ENCODE results near the gene GLIPR1L1. TPM values are rescaled to one million over a fixed set of nuclear protein-coding genes. Genes with fewer than 3 reads are reported as not detected.

The GLIPR1L1 gene
- polyA plus RNA-seq, 1 donor from 2014 or later: not detected

DNA sequence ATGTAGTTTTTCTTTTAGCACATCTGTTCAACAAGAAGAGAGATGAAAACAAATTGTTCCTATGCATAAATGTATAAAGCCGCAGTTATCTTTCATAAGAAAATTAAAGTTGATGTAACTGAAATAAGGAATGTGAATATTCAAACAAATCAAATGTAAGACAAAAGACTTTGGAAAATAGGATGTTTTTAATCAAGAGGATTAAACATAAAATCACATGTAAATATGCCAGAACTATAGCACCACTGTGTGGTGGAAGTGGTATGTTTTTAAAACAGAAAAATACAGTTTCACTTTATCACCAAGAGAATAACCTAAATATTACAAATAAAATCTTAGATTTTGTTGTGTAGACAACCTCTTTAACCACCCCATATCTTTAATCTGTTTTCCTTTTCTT, 44.7 kb upstream of the GLIPR1L1 start:
- no peak overlapping the region for H3K4me3 ChIP-seq (ENCODE audit: low read length)
- H3K4me2 ChIP-seq (ENCODE audit: low read length): no peak overlapping the region
- H2AFZ ChIP-seq (ENCODE audit: low read depth, low read length): no peak overlapping the region
- no peaks in the 10 kb centered on the region for H4K20me1 ChIP-seq (ENCODE audit: insufficient read depth)
- no peaks in the 10 kb centered on the region for H3K36me3 ChIP-seq (ENCODE audit: insufficient read depth, low read length)
- H3F3A ChIP-seq (ENCODE audit: insufficient read depth, low read length, poor library complexity, severe bottlenecking): no peaks in the 10 kb centered on the region
- no peaks in the 10 kb centered on the region for H3K79me2 ChIP-seq (replicated peaks; ENCODE audit: insufficient read depth, low read length)
- no peaks in the 10 kb centered on the region for H3K27me3 ChIP-seq (ENCODE audit: insufficient read depth, low read depth, low read length)
- TF ChIP-seq RAD21 (conservative IDR thresholded peaks at IDR 0.05) (peak; percentile 87), EP300 (conservative IDR thresholded peaks at IDR 0.05; ENCODE audit: poor library complexity, severe bottlenecking) (no peak), EZH2 (IDR thresholded peaks at IDR 0.05; ENCODE audit: borderline replicate concordance, insufficient read depth, low read length, poor library complexity, severe bottlenecking) (no peak), MXI1 (conservative IDR thresholded peaks at IDR 0.05; ENCODE audit: poor library complexity, severe bottlenecking) (no peak), TAF1 (IDR thresholded peaks at IDR 0.05; ENCODE audit: low read depth) (no peak), SMC3 (conservative IDR thresholded peaks at IDR 0.05; ENCODE audit: poor library complexity) (peak; percentile 89), POLR2AphosphoS5 (IDR thresholded peaks at IDR 0.05) (no peak)
- TF ChIP-seq, protein P1, sequence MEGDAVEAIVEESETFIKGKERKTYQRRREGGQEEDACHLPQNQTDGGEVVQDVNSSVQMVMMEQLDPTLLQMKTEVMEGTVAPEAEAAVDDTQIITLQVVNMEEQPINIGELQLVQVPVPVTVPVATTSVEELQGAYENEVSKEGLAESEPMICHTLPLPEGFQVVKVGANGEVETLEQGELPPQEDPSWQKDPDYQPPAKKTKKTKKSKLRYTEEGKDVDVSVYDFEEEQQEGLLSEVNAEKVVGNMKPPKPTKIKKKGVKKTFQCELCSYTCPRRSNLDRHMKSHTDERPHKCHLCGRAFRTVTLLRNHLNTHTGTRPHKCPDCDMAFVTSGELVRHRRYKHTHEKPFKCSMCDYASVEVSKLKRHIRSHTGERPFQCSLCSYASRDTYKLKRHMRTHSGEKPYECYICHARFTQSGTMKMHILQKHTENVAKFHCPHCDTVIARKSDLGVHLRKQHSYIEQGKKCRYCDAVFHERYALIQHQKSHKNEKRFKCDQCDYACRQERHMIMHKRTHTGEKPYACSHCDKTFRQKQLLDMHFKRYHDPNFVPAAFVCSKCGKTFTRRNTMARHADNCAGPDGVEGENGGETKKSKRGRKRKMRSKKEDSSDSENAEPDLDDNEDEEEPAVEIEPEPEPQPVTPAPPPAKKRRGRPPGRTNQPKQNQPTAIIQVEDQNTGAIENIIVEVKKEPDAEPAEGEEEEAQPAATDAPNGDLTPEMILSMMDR (IDR thresholded peaks at IDR 0.05; ENCODE audit: poor library complexity, severe bottlenecking): peak; percentile 72
- TF ChIP-seq, protein P2, sequence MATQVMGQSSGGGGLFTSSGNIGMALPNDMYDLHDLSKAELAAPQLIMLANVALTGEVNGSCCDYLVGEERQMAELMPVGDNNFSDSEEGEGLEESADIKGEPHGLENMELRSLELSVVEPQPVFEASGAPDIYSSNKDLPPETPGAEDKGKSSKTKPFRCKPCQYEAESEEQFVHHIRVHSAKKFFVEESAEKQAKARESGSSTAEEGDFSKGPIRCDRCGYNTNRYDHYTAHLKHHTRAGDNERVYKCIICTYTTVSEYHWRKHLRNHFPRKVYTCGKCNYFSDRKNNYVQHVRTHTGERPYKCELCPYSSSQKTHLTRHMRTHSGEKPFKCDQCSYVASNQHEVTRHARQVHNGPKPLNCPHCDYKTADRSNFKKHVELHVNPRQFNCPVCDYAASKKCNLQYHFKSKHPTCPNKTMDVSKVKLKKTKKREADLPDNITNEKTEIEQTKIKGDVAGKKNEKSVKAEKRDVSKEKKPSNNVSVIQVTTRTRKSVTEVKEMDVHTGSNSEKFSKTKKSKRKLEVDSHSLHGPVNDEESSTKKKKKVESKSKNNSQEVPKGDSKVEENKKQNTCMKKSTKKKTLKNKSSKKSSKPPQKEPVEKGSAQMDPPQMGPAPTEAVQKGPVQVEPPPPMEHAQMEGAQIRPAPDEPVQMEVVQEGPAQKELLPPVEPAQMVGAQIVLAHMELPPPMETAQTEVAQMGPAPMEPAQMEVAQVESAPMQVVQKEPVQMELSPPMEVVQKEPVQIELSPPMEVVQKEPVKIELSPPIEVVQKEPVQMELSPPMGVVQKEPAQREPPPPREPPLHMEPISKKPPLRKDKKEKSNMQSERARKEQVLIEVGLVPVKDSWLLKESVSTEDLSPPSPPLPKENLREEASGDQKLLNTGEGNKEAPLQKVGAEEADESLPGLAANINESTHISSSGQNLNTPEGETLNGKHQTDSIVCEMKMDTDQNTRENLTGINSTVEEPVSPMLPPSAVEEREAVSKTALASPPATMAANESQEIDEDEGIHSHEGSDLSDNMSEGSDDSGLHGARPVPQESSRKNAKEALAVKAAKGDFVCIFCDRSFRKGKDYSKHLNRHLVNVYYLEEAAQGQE (IDR thresholded peaks at IDR 0.05; ENCODE audit: borderline replicate concordance): no peak
- no peaks in the 10 kb centered on the region for H3K9me2 ChIP-seq (ENCODE audit: insufficient read depth, low read length)
- H3K9me3 ChIP-seq (ENCODE audit: low read length): no peaks in the 10 kb centered on the region
- H3K27ac ChIP-seq (ENCODE audit: low read length): no peak overlapping the region
- no peak overlapping the region for H3K9ac ChIP-seq (ENCODE audit: low read length)

DNA sequence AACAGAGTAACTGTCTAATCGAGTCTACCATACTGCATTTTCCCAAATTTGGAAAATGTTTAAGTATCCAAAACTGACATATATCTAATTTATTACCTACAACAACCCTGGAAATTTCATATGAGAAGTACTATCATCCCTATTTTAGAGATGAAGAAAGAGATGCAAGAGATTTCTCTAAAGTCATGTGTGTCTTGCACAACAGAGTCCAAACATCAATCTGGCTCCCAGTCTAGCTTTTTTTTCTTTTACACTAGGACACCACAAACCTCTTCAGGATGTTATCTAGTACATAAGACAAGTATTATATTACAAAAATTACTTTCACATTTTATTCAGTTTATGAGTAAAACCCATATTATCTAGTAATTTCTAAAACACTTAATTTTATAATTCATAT, 43.5 kb upstream of the GLIPR1L1 start:
- Histone ChIP-seq H3K27ac (ENCODE audit: low read length) (no peak overlapping the region), H2AFZ (ENCODE audit: low read depth, low read length) (no peak overlapping the region), H3F3A (ENCODE audit: insufficient read depth, low read length, poor library complexity, severe bottlenecking) (no peaks in the 10 kb centered on the region), H3K4me3 (ENCODE audit: low read length) (no peak overlapping the region), H3K9me3 (ENCODE audit: low read length) (no peaks in the 10 kb centered on the region), H3K79me2 (replicated peaks; ENCODE audit: insufficient read depth, low read length) (no peaks in the 10 kb centered on the region), H3K27me3 (ENCODE audit: insufficient read depth, low read depth, low read length) (no peaks in the 10 kb centered on the region), H3K4me2 (ENCODE audit: low read length) (no peak overlapping the region), H3K9ac (ENCODE audit: low read length) (no peak overlapping the region), H4K20me1 (ENCODE audit: insufficient read depth) (no peaks in the 10 kb centered on the region), H3K36me3 (ENCODE audit: insufficient read depth, low read length) (no peaks in the 10 kb centered on the region), H3K9me2 (ENCODE audit: insufficient read depth, low read length) (no peaks in the 10 kb centered on the region)
- TF ChIP-seq MXI1 (conservative IDR thresholded peaks at IDR 0.05; ENCODE audit: poor library complexity, severe bottlenecking): no peak
- no peak for TF ChIP-seq EP300 (conservative IDR thresholded peaks at IDR 0.05; ENCODE audit: poor library complexity, severe bottlenecking)
- TF ChIP-seq, protein P1 (IDR thresholded peaks at IDR 0.05; ENCODE audit: poor library complexity, severe bottlenecking): no peak
- TF ChIP-seq RAD21 (conservative IDR thresholded peaks at IDR 0.05): no peak
- TF ChIP-seq TAF1 (IDR thresholded peaks at IDR 0.05; ENCODE audit: low read depth): no peak
- TF ChIP-seq, protein P2 (IDR thresholded peaks at IDR 0.05; ENCODE audit: borderline replicate concordance): no peak
- no peak for TF ChIP-seq EZH2 (IDR thresholded peaks at IDR 0.05; ENCODE audit: borderline replicate concordance, insufficient read depth, low read length, poor library complexity, severe bottlenecking)
- TF ChIP-seq SMC3 (conservative IDR thresholded peaks at IDR 0.05; ENCODE audit: poor library complexity): no peak
- no peak for TF ChIP-seq POLR2AphosphoS5 (IDR thresholded peaks at IDR 0.05)
